Endothelial cell of umbilical vein (primary cell): ENCODE measurements around the gene GPR89A. TPM values are rescaled to one million over a fixed set of nuclear protein-coding genes. Genes with fewer than 3 reads are reported as not detected.
"Not testable (repeated sequence)": the region's sequence is repeated elsewhere in the genome, so short reads cannot be mapped to it uniquely, and the experiment has no call there.

Source experiments
- BruUV-seq: library from RNA; stranded (reverse); fragments of 400-500 nt; replicated peaks from 2 replicates; lab custom pipeline; 2021; lab: Mats Ljungman, UMichigan
- CTCF ChIA-PET: fragments of 300-600, 350-600 bp; sonication (Branson Sonifier 250); formaldehyde crosslinking; loops from one replicate; lab custom pipeline; 2021; ENCODE audit warnings: antibody characterized with exemption, inconsistent platforms; lab: Charles Lee
- POLR2A ChIA-PET: fragments of 300-600, 350-600 bp; sonication (Branson Sonifier 250); formaldehyde crosslinking; loops from one replicate; lab custom pipeline; 2021; ENCODE audit warnings: antibody characterized with exemption, inconsistent platforms; lab: Charles Lee
- DNase-seq: peaks from one replicate; pipeline ENCODE4 v3.0.0-alpha.2; 2011; ENCODE audit warnings: low read depth, low spot score
- FAIRE-seq: peaks from 2 replicates; lab custom pipeline; 2011; peaks lifted over from hg19 to GRCh38; lab: Jason Lieb, UNC
- H2AFZ ChIP-seq: 2 replicates; pipeline ENCODE4 v1.6.0; 2012; ENCODE audit warnings: low read depth, low read length, control low read depth, inconsistent platforms
- H3K27ac ChIP-seq: 2 replicates; pipeline ENCODE4 v1.5.1; 2011; ENCODE audit warnings: low read depth, mild to moderate bottlenecking, control low read depth, low read length, moderate library complexity; ENCODE audit not compliant: insufficient read depth
- H3K27me3 ChIP-seq, 2 experiments: 2 replicates each; pipeline versions ENCODE4 v1.6.0 to v1.6.1; 2011; ENCODE audit warnings: low read length in 2 of 2, mixed read lengths in 1 of 2; ENCODE audit not compliant: control insufficient read depth in 2 of 2, insufficient read depth in 2 of 2
- H3K36me3 ChIP-seq, 2 experiments: 2 replicates in 1 of 2; 3 replicates in 1 of 2; pipeline ENCODE4 v1.5.1; 2011; ENCODE audit warnings: low read length in 2 of 2, mild to moderate bottlenecking in 1 of 2, moderate library complexity in 1 of 2; ENCODE audit not compliant: control insufficient read depth in 2 of 2, insufficient read depth in 2 of 2; ENCODE audit errors: extremely low read depth in 1 of 2
- H3K4me1 ChIP-seq: 3 replicates; pipeline ENCODE4 v1.5.1; 2011; ENCODE audit warnings: mild to moderate bottlenecking, low read length; ENCODE audit not compliant: control insufficient read depth, insufficient read depth; ENCODE audit errors: extremely low read depth
- H3K4me2 ChIP-seq: 2 replicates; pipeline ENCODE4 v1.6.1; 2011; ENCODE audit warnings: low read length, control low read depth, mixed read lengths; ENCODE audit not compliant: insufficient read depth
- H3K4me3 ChIP-seq, 3 experiments: fragments of 200-600 bp in 1 of 3; sonication (generic), shearing (Covaris generic) in 1 of 3; replicated peaks in 1 of 3; 2 replicates each; pipeline ENCODE4 v1.5.1; 2011 to 2016; ENCODE audit warnings: control low read depth in 3 of 3, low read length in 3 of 3, mild to moderate bottlenecking in 2 of 3, inconsistent platforms in 1 of 3, low read depth in 1 of 3, moderate library complexity in 1 of 3; ENCODE audit not compliant: insufficient read depth in 1 of 3
- H3K79me2 ChIP-seq: 2 replicates; pipeline ENCODE4 v1.6.0; 2012; ENCODE audit warnings: low read length, inconsistent platforms; ENCODE audit not compliant: control insufficient read depth, insufficient read depth
- H3K9ac ChIP-seq: replicated peaks from 2 replicates; pipeline ENCODE3; 2011; ENCODE audit warnings: low read length, control low read depth; ENCODE audit not compliant: insufficient read depth; ENCODE audit errors: extremely low read depth
- H3K9me1 ChIP-seq: replicated peaks from 3 replicates; pipeline ENCODE4 v1.6.0; 2011; ENCODE audit warnings: mild to moderate bottlenecking, low read length; ENCODE audit not compliant: control insufficient read depth, insufficient read depth; ENCODE audit errors: extremely low read depth
- H3K9me3 ChIP-seq: replicated peaks from 2 replicates; pipeline ENCODE4 v1.5.1; 2012; ENCODE audit warnings: low read length, inconsistent platforms; ENCODE audit not compliant: control insufficient read depth, insufficient read depth
- H4K20me1 ChIP-seq: replicated peaks from 2 replicates; pipeline ENCODE3; 2011; ENCODE audit warnings: mild to moderate bottlenecking, low read length; ENCODE audit not compliant: control insufficient read depth, insufficient read depth; ENCODE audit errors: extremely low read depth
- dilution Hi-C: fragments of 300-500 bp; cut with MboI; formaldehyde crosslinking; loops from one replicate; pipeline ENCODE4 v1.15.0; 2019; ENCODE audit warnings: low sequenced_read_pairs; ENCODE audit not compliant: extremely low pct_ligation_motif_present
- intact Hi-C: fragments of 100-400 bp; cut with micrococcal nuclease; formaldehyde crosslinking; loops from one replicate; pipeline ENCODE4 v1.10.0; 2022
- polyA plus RNA-seq, 4 experiments: library from polyadenylated mRNA; depleted of rRNA in 3 of 4; stranded (reverse) in 3 of 4; unstranded in 1 of 4; fragments of >200 nt; gene quantifications; 2 replicates each; pipeline versions ENCODE4 v1.2.1 to v1.2.3, GENCODE V29; 2011 to 2012; ENCODE audit warnings: missing spikeins in 1 of 4
- total RNA-seq: library from RNA; stranded (reverse); gene quantifications from 2 replicates; pipeline ENCODE4 v1.2.3, GENCODE V29; 2021

The GPR89A gene
- total and polyA plus RNA-seq, 2 donors (not counting 3 experiments of a cell fraction or from before 2014, with no cell fraction given), result 13.8 to 35.7 TPM

- H3K4me1 ChIP-seq, POLR2A ChIA-PET, H4K20me1 ChIP-seq, H3K79me2 ChIP-seq, H3K9me1 ChIP-seq, H3K27me3 ChIP-seq, H3K4me3 ChIP-seq, H3K9me3 ChIP-seq, H3K4me2 ChIP-seq, intact Hi-C loops, DNase-seq, BruUV-seq, CTCF ChIA-PET, dilution Hi-C loops, H3K36me3 ChIP-seq, H3K27ac ChIP-seq, FAIRE-seq, H3K9ac ChIP-seq, H2AFZ ChIP-seq: not testable (repeated sequence)
Observed at GRCh38 chr1:145665015-145665414, 57.2 kb downstream of the GPR89A start.

GRCh38 chr1:145670995-145671745 is 63.4 kb downstream of the GPR89A start:
- H3K27me3 ChIP-seq, H3K9me1 ChIP-seq, H3K9me3 ChIP-seq, H3K36me3 ChIP-seq, H3K9ac ChIP-seq, H3K4me3 ChIP-seq, BruUV-seq, H4K20me1 ChIP-seq, H2AFZ ChIP-seq, POLR2A ChIA-PET, CTCF ChIA-PET, DNase-seq, intact Hi-C loops, dilution Hi-C loops, FAIRE-seq, H3K79me2 ChIP-seq, H3K4me1 ChIP-seq, H3K27ac ChIP-seq, H3K4me2 ChIP-seq: not testable (repeated sequence)

DNA sequence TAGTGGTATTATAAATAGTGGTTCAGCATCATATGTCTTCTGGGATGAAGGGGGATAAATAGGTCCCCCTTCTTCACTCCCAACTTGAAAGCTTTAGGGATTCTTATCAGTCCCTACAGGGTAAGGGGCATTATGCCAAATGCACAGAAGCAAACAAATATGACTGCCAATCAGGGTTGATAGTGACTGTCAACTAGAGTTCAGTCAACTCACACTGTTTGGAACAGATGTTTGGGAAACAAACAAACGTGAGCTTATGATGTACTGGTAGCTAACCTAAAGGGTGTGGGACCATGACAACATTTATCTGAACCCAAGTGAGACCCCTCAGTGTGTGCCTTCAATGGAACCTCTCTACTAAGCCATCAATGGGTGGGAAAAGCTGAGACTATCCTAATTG is 65.4 kb downstream of the GPR89A start:
- BruUV-seq, FAIRE-seq, CTCF ChIA-PET, H3K36me3 ChIP-seq, POLR2A ChIA-PET, intact Hi-C loops, H2AFZ ChIP-seq, DNase-seq, H4K20me1 ChIP-seq, H3K79me2 ChIP-seq, H3K4me1 ChIP-seq, H3K9me1 ChIP-seq, H3K4me3 ChIP-seq, H3K27ac ChIP-seq, H3K27me3 ChIP-seq, H3K9me3 ChIP-seq, H3K9ac ChIP-seq, dilution Hi-C loops, H3K4me2 ChIP-seq: not testable (repeated sequence)

DNA sequence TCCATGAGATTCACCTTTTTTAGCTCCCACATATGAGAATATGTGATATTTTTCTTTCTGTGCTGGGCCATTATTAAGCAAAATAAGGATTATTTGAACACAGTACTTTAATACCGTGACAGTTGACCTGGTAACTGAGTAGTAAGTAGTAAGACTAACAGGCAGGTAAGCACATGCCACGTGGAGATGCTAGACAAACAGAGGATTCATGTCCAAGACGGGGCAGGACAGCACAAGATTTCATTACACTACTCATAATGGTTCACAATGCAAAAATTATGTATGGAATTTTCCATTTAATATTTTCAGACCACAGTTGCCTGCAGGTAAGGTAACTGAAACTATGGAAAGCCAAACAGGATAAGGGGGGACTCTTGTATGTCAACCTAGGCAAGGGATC is 77.1 kb downstream of the GPR89A start:
- H3K79me2 ChIP-seq, H3K27me3 ChIP-seq, H3K9ac ChIP-seq, H3K36me3 ChIP-seq, H3K4me3 ChIP-seq, intact Hi-C loops, DNase-seq, FAIRE-seq, H3K27ac ChIP-seq, H4K20me1 ChIP-seq, CTCF ChIA-PET, dilution Hi-C loops, H3K4me1 ChIP-seq, H3K9me3 ChIP-seq, BruUV-seq, POLR2A ChIA-PET, H2AFZ ChIP-seq, H3K4me2 ChIP-seq, H3K9me1 ChIP-seq: not testable (repeated sequence)
